HG02884 (cell line): ENCODE data around the gene CHRNA4.

ENCODE experiments used
- ATAC-seq: cut with Tn5 transposase; IDR thresholded peaks from one replicate; pipeline ENCODE4 v1.9.1; 2021; ENCODE audit warnings: mild to moderate bottlenecking, moderate library complexity; ENCODE audit not compliant: unreplicated experiment

Gene CHRNA4

GRCh38 chr20:63364801-63365585, 3.8 kb upstream of the CHRNA4 start:
- ATAC-seq = no peak

GRCh38 chr20:63363981-63364561, 2.9 kb upstream of the CHRNA4 start:
- ATAC-seq = no peak

- ATAC-seq = no peak
These were observed 2.1 kb upstream of the CHRNA4 start for GRCh38 chr20:63363013-63363957.

GRCh38 chr20:63362436-63363009, 1.4 kb upstream of the CHRNA4 start:
- no peak for ATAC-seq

GRCh38 chr20:63361519-63362435, 628 bp upstream of the CHRNA4 start:
- no peak for ATAC-seq

- no peak for ATAC-seq
These were observed 956 bp downstream of the CHRNA4 start for GRCh38 chr20:63359937-63360849.

GRCh38 chr20:63359164-63359934, 1.8 kb downstream of the CHRNA4 start:
- no peak for ATAC-seq

GRCh38 chr20:63357921-63358905, 2.9 kb downstream of the CHRNA4 start:
- ATAC-seq = no peak

- no peak for ATAC-seq
These were observed 3.9 kb downstream of the CHRNA4 start for GRCh38 chr20:63356931-63357879.

GRCh38 chr20:63356511-63356910, 4.6 kb downstream of the CHRNA4 start:
- no peak for ATAC-seq

- ATAC-seq = no peak
These were observed 5.3 kb downstream of the CHRNA4 start for GRCh38 chr20:63355781-63356295.

- no peak for ATAC-seq
These were observed 6.4 kb downstream of the CHRNA4 start for GRCh38 chr20:63354636-63355350.

- ATAC-seq = no peak
These were observed 8.3 kb downstream of the CHRNA4 start for GRCh38 chr20:63352811-63353221.

GRCh38 chr20:63351811-63352591, 9.1 kb downstream of the CHRNA4 start:
- ATAC-seq = no peak
